ENCODE data around the gene GPR62.

DNA sequence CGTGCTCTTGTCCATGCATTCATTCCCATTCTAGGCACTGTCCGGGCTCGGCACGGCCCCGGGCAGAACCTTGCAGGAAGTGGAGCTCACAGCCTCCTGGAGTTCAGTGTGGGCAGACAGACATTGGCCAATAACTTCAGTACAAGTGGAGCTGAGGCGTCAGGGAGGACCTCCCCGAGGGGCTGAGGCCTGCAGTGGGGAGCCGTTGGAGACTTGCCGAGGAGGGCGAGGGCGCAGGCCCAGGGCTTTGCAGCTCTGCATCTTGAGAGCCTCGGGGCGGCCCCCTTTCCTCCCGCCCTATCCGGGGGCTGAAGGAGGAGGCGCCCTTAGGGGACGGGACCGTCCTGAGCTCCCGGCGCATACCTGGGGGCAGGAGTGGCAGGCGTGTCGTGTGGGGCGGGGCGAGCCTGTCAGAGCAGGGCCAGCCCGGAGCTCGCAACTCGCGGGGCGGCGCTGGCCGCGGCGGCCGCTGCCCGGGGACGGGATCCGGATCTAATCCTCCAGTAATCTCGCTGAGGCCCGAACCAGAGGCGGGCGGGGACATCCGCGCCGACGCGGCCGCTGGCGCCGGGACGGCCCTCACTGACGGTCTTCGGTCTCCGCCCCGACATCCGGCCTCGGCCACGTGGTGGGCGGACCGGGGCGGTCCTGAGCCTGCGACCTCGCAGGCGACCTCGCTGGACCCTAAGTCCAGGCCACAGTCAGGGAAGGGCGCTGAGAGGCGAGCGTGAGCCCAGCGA is 27.8 kb downstream of the GPR62 start, which contains the start of gene ACY1:
- TF ChIP-seq, protein P1, sequence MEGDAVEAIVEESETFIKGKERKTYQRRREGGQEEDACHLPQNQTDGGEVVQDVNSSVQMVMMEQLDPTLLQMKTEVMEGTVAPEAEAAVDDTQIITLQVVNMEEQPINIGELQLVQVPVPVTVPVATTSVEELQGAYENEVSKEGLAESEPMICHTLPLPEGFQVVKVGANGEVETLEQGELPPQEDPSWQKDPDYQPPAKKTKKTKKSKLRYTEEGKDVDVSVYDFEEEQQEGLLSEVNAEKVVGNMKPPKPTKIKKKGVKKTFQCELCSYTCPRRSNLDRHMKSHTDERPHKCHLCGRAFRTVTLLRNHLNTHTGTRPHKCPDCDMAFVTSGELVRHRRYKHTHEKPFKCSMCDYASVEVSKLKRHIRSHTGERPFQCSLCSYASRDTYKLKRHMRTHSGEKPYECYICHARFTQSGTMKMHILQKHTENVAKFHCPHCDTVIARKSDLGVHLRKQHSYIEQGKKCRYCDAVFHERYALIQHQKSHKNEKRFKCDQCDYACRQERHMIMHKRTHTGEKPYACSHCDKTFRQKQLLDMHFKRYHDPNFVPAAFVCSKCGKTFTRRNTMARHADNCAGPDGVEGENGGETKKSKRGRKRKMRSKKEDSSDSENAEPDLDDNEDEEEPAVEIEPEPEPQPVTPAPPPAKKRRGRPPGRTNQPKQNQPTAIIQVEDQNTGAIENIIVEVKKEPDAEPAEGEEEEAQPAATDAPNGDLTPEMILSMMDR (IDR thresholded peaks at IDR 0.05; ENCODE audit: borderline replicate concordance, extremely low read depth, low read length, poor library complexity, severe bottlenecking), result no peak
- TF ChIP-seq EZH2 (IDR thresholded peaks at IDR 0.05; ENCODE audit: borderline replicate concordance, low read depth, low read length, severe bottlenecking), result no peak

Data from DND-41 (cell line).